NCI-H2107 (cell line): ENCODE measurements around the gene SSU72.
"Not testable (repeated sequence)": the region's sequence is repeated elsewhere in the genome, so short reads cannot be mapped to it uniquely, and the experiment has no call there.

ENCODE experiments used
- DNase-seq: peaks from one replicate; lab custom pipeline; 2025; lab: John Stamatoyannopoulos, UW

SSU72 gene

GRCh38 chr1:1540818-1541628 lies 33.6 kb downstream of the SSU72 start:
- DNase-seq: no peak

DNA sequence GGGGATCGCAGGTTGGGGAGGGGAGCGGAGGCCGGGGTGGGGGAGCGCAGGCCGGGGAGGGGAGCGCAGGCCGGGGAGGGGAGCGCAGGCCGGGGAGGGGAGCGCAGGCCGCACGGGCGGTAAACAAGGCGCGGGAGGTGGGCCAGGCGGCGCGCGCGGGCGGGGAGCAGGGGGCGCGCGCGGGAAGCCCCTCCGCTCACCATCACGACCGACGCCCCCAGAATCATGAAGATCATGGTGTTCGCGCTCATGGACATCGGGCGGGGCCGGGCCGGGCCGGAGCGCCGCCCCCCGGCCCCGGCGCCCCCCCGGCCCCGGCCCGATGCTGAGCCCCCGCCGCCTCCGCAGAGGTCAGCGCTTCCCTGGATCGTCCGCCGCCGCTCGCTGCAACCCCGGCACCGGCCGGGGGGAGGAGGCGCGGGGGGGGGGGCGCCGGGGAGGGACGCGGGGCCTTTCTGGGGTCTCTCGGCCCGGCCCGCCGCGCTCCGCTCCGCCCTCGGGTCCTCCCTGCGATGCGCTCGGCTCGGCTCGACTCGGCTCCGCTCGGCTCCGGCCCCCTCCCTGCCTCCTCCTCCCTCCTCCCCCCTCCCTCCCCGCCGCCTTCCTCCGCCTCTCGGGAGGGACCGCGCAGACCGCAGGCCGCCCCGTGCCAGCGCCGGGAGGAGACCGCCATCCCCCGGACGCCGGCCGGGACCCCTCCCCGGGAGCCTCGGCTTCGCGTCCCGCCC lies 34.4 kb downstream of the SSU72 start, which contains the start of gene TMEM240:
TSS of gene TMEM240 (minus strand) at position 535 of the 728 bp plus-strand sequence. CDS start at position 257, 278 bp downstream.
- no peak for DNase-seq

- no peak for DNase-seq
Observed at GRCh38 chr1:1539310-1540089, 35.2 kb downstream of the SSU72 start.

- no peak for DNase-seq
Observed at GRCh38 chr1:1538989-1539309, 35.7 kb downstream of the SSU72 start.

GRCh38 chr1:1538334-1538733 lies 36.3 kb downstream of the SSU72 start:
- DNase-seq: no peak

- no peak for DNase-seq
Observed at GRCh38 chr1:1537626-1538250, 36.9 kb downstream of the SSU72 start.

- no peak for DNase-seq
Observed at GRCh38 chr1:1536938-1537546, 37.6 kb downstream of the SSU72 start.

DNA sequence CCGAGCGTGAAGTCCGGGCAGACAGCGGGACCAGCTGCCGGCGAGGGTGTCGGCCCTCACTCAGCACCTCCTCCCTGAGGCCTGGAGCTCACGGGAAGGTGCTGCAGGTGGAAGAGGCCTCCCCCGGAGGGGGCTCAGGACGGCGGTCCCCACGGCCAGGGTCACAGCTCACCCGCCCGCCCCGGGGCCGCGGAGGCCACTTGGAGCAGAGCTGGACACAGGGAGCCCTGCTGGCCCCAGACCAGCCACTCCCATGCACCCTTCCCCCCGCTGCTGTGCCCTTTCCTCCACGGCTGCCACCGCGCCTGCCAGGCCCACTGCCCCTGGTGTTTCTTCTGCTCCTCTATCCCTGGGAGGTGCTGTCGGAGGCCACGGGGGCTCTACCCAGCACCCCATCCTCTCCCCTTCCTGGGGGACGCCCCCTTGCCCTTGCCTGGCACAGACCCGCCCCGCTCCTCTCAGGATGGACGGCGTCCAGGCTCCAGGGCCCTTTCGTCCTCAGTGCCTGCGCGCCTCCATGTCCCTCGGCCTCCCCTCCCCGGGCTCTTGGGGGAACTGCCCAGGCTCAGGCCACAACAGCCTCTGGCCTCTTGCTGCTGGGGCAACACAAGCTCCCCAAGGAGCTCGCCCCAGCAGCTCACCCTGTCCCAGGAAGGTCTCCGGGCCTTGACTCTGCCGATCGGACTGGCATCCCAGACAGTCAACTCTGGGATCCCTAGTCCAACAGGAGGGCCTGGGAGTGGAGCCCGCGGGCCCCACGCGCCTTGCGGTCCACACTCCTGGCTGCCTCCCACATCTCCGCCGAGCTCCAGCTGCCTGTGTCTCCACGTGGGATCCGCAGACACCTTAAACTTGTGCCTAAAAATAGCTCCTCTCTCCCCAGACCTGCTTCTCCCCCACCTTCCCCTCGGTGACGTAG lies 38.4 kb downstream of the SSU72 start:
- DNase-seq: no peak

DNA sequence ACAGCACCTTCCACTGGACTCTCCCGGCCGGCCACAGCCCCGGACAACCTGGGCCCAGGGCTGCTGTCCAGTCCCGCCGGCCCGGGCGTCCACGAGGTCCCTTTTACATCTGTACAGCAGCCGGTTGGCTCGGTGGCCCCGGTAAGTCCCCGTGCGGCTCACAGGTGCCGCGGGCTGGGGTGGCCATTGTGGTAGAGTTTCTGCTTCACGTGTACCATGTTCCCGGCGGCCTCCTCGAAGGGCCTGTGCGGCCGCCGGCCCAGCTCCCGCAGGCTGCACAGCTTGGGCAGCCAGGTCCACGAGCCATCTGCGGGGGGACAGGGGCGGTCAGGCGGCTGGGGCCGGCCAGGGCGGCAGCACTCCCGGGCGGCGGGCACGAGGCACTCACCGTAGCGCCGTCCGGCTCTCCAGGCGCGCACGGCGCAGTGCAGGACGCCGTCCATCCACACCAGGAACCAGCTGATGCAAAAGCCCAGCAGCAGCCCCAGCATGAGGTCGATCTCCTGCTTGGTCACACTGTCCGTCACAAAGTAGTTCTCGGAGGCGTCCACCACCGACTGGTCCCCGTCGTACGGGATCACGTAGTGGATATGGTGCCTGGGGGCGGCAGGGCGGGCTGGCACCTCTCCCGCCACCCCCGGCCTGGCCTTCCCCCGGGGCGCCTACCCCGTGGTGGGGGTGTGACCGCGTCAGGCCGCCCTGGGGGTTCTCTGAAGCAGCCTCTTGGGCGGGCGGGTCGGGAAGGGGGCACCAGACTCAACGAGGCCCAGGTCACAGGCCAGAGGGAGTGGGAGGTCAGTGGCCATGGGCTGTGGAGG lies 39.3 kb downstream of the SSU72 start:
- DNase-seq: no peak

GRCh38 chr1:1534401-1535154 lies 40.1 kb downstream of the SSU72 start:
- DNase-seq: no peak

DNA sequence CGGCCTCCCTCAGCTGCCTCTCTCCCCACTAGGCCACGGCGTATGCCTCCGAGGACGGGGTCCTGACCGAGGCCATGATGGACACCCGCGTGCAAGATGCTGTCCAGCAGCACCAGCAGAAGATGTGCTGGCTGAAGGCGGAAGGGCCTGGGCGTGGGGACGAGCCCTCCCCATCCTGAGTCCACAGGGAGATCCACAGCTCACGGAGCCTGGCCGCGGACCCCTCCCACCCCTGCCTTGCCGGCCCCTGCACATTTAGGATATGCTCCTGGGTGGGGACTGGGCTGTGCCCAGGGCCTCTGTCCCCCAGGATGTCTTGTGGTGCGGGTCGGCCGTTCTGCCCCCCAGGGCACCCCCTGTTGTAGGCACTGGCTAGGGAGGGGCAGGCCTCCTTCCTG lies 40.8 kb downstream of the SSU72 start:
- not testable (repeated sequence) for DNase-seq

- not testable (repeated sequence) for DNase-seq
Observed at GRCh38 chr1:1533176-1533893, 41.3 kb downstream of the SSU72 start.

- DNase-seq: no peak
Observed at GRCh38 chr1:1531947-1532346, 42.7 kb downstream of the SSU72 start.

DNA sequence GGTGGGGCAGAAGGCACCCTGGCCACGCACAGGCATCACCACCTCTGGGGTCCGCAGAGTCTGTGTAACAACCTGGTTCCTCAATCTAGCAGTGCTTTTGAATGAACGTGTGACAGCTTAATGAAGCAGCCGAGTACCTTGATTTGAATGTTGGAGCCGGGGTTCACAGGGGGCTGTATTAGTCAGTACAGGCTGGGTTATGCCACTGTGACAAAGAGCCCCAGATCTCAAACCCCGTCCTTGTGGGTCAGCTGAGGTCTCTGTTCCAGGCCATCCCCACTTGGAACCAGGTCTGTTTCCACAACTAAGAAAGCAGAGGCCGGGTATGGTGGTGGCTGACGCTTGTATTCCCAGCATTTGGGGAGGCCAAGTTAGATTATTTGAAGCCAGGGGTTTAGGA lies 44.7 kb downstream of the SSU72 start:
- DNase-seq: no peak

- DNase-seq: no peak
Observed at GRCh38 chr1:1529321-1529720, 45.3 kb downstream of the SSU72 start.

DNA sequence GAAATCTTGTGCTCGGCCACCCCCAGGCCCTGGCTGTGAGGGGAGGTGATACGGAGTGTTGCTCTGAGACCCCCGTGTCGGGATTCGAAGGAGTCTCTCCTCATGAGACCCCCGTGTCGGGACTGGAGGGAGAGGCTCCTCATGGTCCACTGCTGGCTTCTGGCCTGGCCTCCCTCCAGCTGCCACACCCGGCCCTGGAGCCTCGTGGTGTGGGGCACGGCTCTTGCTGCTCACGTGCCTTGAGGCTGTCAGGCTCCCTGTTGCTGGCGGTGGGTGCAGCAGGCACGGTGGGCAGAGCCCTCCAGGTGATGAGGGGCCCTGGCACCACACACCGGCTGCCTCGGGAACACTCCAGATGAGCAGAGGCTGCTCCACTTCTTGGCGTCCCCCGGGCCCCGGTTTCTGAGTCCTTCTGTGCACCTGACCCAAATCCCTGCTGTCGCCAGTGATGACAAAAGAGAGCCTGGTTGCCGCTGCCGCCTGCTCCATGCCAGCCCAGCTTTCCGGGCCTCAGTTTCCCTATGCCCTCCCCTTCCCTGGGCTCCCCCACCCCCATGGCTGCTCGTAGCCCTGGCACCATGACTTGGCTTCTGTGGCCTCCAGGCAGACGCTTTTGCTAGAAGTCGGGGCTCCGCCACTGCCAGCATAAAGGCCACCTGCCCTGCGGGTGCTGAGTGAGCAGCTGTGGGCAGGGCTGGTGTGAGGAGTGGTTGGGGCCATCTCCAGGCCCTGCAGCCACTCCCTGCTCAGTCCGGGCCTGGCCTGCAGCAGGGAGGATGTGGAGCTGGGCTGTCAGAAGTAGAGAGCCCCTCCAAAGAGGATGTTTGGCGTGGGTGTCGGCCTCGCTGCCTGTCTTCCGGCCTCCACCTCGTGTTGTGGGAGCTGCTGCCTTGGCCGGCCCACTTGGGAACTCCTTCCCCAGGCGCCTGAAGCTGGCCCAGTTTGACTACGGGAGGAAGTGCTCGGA lies 46.1 kb downstream of the SSU72 start:
- DNase-seq: no peak
